ENCODE results near the gene PSAP. TPM values are rescaled to one million over a fixed set of nuclear protein-coding genes. Genes with fewer than 3 reads are reported as not detected.
"Not testable (repeated sequence)": the region's sequence is repeated elsewhere in the genome, so short reads cannot be mapped to it uniquely, and the experiment has no call there.

PSAP gene
- total RNA-seq, 4 donors from 2014 or later: 280 to 623 (median 490) TPM

DNA sequence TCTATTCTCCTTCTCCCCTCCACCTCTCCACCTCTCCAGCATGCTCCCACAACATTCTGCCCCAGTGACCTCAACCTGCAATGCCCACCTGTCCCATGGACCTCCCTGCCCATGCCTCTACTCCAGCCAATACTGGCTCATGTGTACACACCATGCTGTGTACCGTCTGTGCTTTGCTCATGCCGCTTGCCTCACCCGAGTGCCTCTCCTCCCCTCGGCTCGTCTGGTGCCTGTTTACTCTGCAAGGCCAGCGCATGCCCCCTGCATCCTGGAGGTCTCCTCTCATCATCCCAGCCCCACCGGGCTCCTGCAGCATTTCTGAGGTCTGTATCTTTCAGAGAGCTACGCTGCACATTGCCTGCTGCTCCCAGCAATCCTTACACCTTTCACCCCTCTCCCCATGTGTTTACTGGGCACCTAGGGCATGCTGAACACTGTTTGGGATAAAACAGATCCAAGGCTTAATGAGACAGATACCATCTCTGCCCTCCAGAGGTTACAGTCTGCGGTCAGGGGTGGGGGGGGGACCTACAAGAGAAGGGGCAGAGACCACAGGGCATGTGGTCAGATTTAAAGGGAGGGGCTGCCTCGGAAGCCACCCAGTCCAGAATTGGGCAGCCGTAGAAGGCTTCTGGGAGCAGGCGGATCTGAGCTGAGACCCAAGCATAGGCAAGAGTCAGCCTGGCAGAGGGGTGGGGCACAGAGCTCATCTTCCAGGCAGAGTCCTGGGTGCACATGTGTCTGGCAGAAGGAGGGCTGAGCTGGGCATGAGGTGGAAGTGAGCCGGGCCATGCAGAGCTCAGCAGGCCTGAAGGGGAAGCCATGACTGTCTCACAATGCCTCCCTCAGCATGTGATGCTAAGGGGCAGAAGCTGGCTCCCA lies 29.6 kb upstream of the PSAP start:
- WGBS, 2 donors: 85 to 86% methylated on average over 9 to 13 of the region's 13 CpGs
- Histone ChIP-seq H3K27ac (peak overlapping the region in 1 of 4 donors; percentile 22), H3K4me1 (peaks cover 0 to 16% (median 0%) of the 10 kb centered on the region in 3 donors), H3K36me3 (no peaks in the 10 kb centered on the region), H3K9me3 (no peaks in the 10 kb centered on the region), H3K27me3 (no peaks in the 10 kb centered on the region), H3K4me3 (no peak overlapping the region)
- no peak for DNase-seq
- TF ChIP-seq, protein P1, sequence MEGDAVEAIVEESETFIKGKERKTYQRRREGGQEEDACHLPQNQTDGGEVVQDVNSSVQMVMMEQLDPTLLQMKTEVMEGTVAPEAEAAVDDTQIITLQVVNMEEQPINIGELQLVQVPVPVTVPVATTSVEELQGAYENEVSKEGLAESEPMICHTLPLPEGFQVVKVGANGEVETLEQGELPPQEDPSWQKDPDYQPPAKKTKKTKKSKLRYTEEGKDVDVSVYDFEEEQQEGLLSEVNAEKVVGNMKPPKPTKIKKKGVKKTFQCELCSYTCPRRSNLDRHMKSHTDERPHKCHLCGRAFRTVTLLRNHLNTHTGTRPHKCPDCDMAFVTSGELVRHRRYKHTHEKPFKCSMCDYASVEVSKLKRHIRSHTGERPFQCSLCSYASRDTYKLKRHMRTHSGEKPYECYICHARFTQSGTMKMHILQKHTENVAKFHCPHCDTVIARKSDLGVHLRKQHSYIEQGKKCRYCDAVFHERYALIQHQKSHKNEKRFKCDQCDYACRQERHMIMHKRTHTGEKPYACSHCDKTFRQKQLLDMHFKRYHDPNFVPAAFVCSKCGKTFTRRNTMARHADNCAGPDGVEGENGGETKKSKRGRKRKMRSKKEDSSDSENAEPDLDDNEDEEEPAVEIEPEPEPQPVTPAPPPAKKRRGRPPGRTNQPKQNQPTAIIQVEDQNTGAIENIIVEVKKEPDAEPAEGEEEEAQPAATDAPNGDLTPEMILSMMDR (IDR thresholded peaks at IDR 0.05): no peak
- TF ChIP-seq POLR2A (IDR thresholded peaks at IDR 0.05): no peak
- intact Hi-C loops (cut with DNase I): no loop called here

DNA sequence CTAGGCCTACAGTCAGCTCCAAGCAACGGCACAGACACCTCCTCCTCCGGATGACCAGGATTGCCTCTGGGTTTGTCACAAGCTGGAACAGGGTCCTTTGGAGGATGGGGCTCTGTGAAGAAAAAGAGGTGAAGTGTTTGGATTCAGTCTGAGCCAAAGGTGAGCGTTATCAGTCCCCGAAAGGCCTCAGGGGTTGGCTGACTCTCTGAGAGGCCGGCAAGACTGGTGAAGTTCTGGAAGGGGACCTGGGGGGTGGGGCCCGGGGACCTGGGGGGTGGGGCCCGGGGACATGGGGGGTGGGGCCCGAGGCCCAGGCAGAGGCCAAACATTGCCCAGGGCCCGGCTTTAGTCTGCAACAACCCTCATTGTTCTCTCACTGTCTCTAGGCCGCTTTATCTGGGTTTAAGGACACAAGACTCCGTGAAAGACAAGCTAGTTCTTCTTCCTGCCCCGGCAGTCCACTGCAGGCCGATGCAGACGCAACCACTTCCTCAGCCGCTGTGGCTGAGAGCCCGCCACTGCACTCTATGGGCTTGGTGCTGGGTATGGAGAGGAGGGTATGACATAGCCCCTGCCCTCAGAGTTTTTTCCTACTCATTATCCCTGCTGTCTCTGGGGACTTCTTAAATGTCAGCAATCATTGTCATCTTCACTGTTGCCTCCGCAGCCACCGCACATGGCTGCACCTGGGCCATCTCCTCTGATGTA lies 27.4 kb upstream of the PSAP start:
- TF ChIP-seq, protein P1 (IDR thresholded peaks at IDR 0.05): no peak
- no peak for TF ChIP-seq POLR2A (IDR thresholded peaks at IDR 0.05)
- DNase-seq: no peak
- H3K27me3 ChIP-seq: no peaks in the 10 kb centered on the region
- no peaks in the 10 kb centered on the region for H3K36me3 ChIP-seq
- 43 to 46% methylated on average over 12 to 15 of the region's 18 CpGs for WGBS, 2 donors
- peak overlapping the region in 2 of 4 donors; percentile 13 to 44 for H3K27ac ChIP-seq
- intact Hi-C loops (cut with DNase I): no loop called here
- H3K9me3 ChIP-seq: no peaks in the 10 kb centered on the region
- H3K4me1 ChIP-seq: peaks cover 4 to 32% (median 4%) of the 10 kb centered on the region in 3 donors
- no peak overlapping the region for H3K4me3 ChIP-seq

DNA sequence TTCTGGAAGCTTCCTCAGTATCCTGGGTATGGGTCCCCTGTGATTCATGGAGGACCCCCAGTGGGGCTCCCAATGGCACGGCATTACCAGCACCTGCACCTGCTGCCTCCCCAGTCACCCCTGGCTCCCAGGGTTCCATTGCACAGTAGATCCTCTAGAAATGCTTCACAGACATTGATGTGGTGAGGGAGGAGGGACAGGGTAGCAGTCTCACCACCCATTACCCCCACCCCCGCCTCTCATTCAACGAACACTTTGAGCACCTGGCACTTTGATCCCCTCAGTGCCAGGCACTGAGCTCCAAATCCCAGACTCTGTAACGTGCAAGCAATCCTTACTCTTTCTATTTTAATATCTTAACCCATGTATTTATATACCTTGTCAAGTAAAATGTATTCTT lies 26.8 kb upstream of the PSAP start:
- Histone ChIP-seq H3K9me3 (no peaks in the 10 kb centered on the region), H3K27ac (no peak overlapping the region), H3K4me3 (no peak overlapping the region), H3K4me1 (peaks cover 4 to 30% (median 4%) of the 10 kb centered on the region in 3 donors), H3K27me3 (no peaks in the 10 kb centered on the region), H3K36me3 (no peaks in the 10 kb centered on the region)
- intact Hi-C loops (cut with DNase I): no loop called here
- DNase-seq: no peak
- no peak for TF ChIP-seq POLR2A (IDR thresholded peaks at IDR 0.05)
- TF ChIP-seq, protein P1 (IDR thresholded peaks at IDR 0.05): no peak
- WGBS, 2 donors: 62 to 65% methylated on average over 4 of the region's 4 CpGs

DNA sequence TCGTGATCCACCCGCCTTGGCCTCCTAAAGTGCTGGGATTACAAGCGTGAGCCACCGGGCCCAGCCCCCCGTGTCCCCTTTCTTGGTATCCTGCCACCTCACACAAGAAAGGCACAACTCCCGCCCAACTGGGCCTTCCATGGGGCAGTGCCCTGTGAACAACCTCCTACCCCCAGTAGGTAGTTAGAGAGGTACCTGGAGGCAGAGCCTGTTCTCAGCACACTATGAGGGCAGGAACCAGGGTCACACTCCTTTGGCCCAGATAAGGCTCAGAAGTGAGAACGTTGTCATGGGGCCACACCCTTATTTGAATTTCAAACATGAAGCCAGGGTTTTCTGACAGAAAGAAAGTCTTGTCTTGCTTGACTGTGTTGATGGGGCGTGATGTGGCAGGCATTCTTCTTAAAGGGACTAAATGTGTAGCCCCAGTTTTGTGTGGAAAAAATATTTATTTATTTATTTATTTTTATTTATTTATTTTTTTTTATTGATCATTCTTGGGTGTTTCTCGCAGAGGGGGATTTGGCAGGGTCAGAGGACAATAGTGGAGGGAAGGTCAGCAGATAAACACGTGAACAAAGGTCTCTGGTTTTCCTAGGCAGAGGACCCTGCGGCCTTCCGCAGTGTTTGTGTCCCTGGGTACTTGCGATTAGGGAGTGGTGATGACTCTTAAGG lies 23.8 kb upstream of the PSAP start:
- H3K4me1 ChIP-seq: peaks cover 4 to 52% (median 22%) of the 10 kb centered on the region in 3 donors
- H3K9me3 ChIP-seq; H3K36me3 ChIP-seq; H3K27me3 ChIP-seq; intact Hi-C loops (cut with DNase I); DNase-seq; H3K4me3 ChIP-seq: not testable (repeated sequence)
- peak overlapping the region in 3 of 4 donors; percentile 41 to 55 (median 54) for H3K27ac ChIP-seq
- 75 to 81% methylated on average over 11 to 12 of the region's 13 CpGs for WGBS, 2 donors

DNA sequence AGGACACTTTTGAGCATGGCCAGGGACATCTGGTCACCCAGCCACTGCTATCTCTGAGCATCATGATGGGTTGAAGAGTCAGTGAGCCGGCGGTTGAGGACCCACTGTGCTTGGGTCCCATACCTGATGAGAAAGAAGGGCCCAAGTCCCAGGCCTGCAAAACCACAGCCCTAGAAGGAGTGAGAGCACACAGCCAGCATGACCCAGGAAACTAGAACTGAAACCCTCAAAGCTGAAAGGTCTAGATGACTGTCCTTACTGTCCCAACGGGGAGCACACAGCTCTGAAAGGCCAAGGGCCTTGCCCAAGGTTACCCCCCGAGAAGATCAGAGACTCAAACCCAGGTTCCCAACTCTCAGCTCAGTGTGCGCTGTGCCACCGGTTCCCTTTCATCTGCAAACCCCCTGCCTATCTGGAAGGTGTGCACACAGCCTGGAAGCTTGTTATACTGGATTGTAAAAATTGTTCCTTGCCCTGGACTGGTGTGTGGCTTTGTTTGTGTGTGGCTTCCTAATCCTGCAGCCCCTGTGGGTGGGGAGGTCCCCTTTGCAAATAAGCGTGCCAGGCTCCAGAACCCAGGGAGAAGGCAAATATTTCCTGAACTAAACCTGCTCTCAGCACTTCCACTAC lies 22.6 kb upstream of the PSAP start:
- no peaks in the 10 kb centered on the region for H3K36me3 ChIP-seq
- 67 to 94% methylated on average over 3 to 5 of the region's 7 CpGs for WGBS, 2 donors

DNA sequence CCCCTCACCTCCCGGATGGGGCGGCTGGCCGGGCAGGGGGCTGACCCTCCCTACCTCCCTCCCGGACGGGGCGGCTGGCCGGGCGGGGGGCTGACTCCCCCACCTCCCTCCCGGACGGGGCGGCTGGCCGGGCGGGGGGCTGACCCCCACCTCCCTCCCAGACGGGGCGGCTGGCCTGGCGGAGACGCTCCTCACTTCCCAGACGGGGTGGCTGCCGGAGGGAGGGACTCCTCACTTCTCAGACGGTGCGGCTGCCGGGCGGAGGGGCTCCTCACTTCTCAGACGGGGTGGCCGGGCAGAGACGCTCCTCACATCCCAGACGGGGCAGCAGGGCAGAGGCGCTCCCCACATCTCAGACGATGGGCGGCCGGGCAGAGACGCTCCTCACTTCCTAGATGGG lies 18.6 kb upstream of the PSAP start:
- H3K36me3 ChIP-seq; H3K27me3 ChIP-seq; DNase-seq; intact Hi-C loops (cut with DNase I); H3K9me3 ChIP-seq; H3K27ac ChIP-seq; H3K4me3 ChIP-seq: not testable (repeated sequence)
- no CpG with 5 or more reads among the region's 32 CpGs for WGBS, 2 donors
- H3K4me1 ChIP-seq: peaks cover 7 to 53% (median 27%) of the 10 kb centered on the region in 3 donors

More for the DNA sequence above, 22.6 kb upstream of the PSAP start:
- Histone ChIP-seq H3K9me3 (no peaks in the 10 kb centered on the region), H3K4me1 (peaks cover 4 to 52% (median 22%) of the 10 kb centered on the region in 3 donors), H3K4me3 (no peak overlapping the region), H3K27ac (peak overlapping the region in 1 of 4 donors; percentile 9), H3K27me3 (no peaks in the 10 kb centered on the region)
- intact Hi-C loops (cut with DNase I): no loop called here
- DNase-seq: no peak
- TF ChIP-seq POLR2A (IDR thresholded peaks at IDR 0.05): no peak
- TF ChIP-seq, protein P1 (IDR thresholded peaks at IDR 0.05): no peak

Data from esophagus squamous epithelium (tissue), 5 donors.